Endothelial cell of umbilical vein (primary cell): ENCODE data around the gene RAB3GAP2. TPM values are rescaled to one million over a fixed set of nuclear protein-coding genes. Genes with fewer than 3 reads are reported as not detected.
A peak's percentile ranks its signal among the peaks of the same experiment; 100 is the strongest.

Source experiments
- BruUV-seq: library from RNA; stranded (reverse); fragments of 400-500 nt; replicated peaks from 2 replicates; lab custom pipeline; 2021; lab: Mats Ljungman, UMichigan
- CTCF ChIA-PET: fragments of 300-600, 350-600 bp; sonication (Branson Sonifier 250); formaldehyde crosslinking; loops from one replicate; lab custom pipeline; 2021; ENCODE audit warnings: antibody characterized with exemption, inconsistent platforms; lab: Charles Lee
- POLR2A ChIA-PET: fragments of 300-600, 350-600 bp; sonication (Branson Sonifier 250); formaldehyde crosslinking; loops from one replicate; lab custom pipeline; 2021; ENCODE audit warnings: antibody characterized with exemption, inconsistent platforms; lab: Charles Lee
- DNase-seq: peaks from one replicate; pipeline ENCODE4 v3.0.0-alpha.2; 2011; ENCODE audit warnings: low read depth, low spot score
- FAIRE-seq: peaks from 2 replicates; lab custom pipeline; 2011; peaks lifted over from hg19 to GRCh38; lab: Jason Lieb, UNC
- H2AFZ ChIP-seq: 2 replicates; pipeline ENCODE4 v1.6.0; 2012; ENCODE audit warnings: low read depth, low read length, control low read depth, inconsistent platforms
- H3K27ac ChIP-seq: 2 replicates; pipeline ENCODE4 v1.5.1; 2011; ENCODE audit warnings: low read depth, mild to moderate bottlenecking, control low read depth, low read length, moderate library complexity; ENCODE audit not compliant: insufficient read depth
- H3K27me3 ChIP-seq, 2 experiments: 2 replicates each; pipeline versions ENCODE4 v1.6.0 to v1.6.1; 2011; ENCODE audit warnings: low read length in 2 of 2, mixed read lengths in 1 of 2; ENCODE audit not compliant: control insufficient read depth in 2 of 2, insufficient read depth in 2 of 2
- H3K36me3 ChIP-seq, 2 experiments: 2 replicates in 1 of 2; 3 replicates in 1 of 2; pipeline ENCODE4 v1.5.1; 2011; ENCODE audit warnings: low read length in 2 of 2, mild to moderate bottlenecking in 1 of 2, moderate library complexity in 1 of 2; ENCODE audit not compliant: control insufficient read depth in 2 of 2, insufficient read depth in 2 of 2; ENCODE audit errors: extremely low read depth in 1 of 2
- H3K4me1 ChIP-seq: 3 replicates; pipeline ENCODE4 v1.5.1; 2011; ENCODE audit warnings: mild to moderate bottlenecking, low read length; ENCODE audit not compliant: control insufficient read depth, insufficient read depth; ENCODE audit errors: extremely low read depth
- H3K4me2 ChIP-seq: 2 replicates; pipeline ENCODE4 v1.6.1; 2011; ENCODE audit warnings: low read length, control low read depth, mixed read lengths; ENCODE audit not compliant: insufficient read depth
- H3K4me3 ChIP-seq, 3 experiments: fragments of 200-600 bp in 1 of 3; sonication (generic), shearing (Covaris generic) in 1 of 3; replicated peaks in 1 of 3; 2 replicates each; pipeline ENCODE4 v1.5.1; 2011 to 2016; ENCODE audit warnings: control low read depth in 3 of 3, low read length in 3 of 3, mild to moderate bottlenecking in 2 of 3, inconsistent platforms in 1 of 3, low read depth in 1 of 3, moderate library complexity in 1 of 3; ENCODE audit not compliant: insufficient read depth in 1 of 3
- H3K79me2 ChIP-seq: 2 replicates; pipeline ENCODE4 v1.6.0; 2012; ENCODE audit warnings: low read length, inconsistent platforms; ENCODE audit not compliant: control insufficient read depth, insufficient read depth
- H3K9ac ChIP-seq: replicated peaks from 2 replicates; pipeline ENCODE3; 2011; ENCODE audit warnings: low read length, control low read depth; ENCODE audit not compliant: insufficient read depth; ENCODE audit errors: extremely low read depth
- H3K9me1 ChIP-seq: replicated peaks from 3 replicates; pipeline ENCODE4 v1.6.0; 2011; ENCODE audit warnings: mild to moderate bottlenecking, low read length; ENCODE audit not compliant: control insufficient read depth, insufficient read depth; ENCODE audit errors: extremely low read depth
- H3K9me3 ChIP-seq: replicated peaks from 2 replicates; pipeline ENCODE4 v1.5.1; 2012; ENCODE audit warnings: low read length, inconsistent platforms; ENCODE audit not compliant: control insufficient read depth, insufficient read depth
- H4K20me1 ChIP-seq: replicated peaks from 2 replicates; pipeline ENCODE3; 2011; ENCODE audit warnings: mild to moderate bottlenecking, low read length; ENCODE audit not compliant: control insufficient read depth, insufficient read depth; ENCODE audit errors: extremely low read depth
- CTCF ChIP-seq, 2 donors: IDR thresholded peaks; 1 replicate in 1 of 2; 2 replicates in 1 of 2; pipeline ENCODE4 v1.5.1; 2011; ENCODE audit warnings: low read length in 2 of 2, mild to moderate bottlenecking in 2 of 2, moderate library complexity in 2 of 2, control low read depth in 1 of 2, inconsistent platforms in 1 of 2, low read depth in 1 of 2; ENCODE audit not compliant: insufficient read depth in 1 of 2; ENCODE audit errors: extremely low read depth in 1 of 2
- EZH2 ChIP-seq: IDR thresholded peaks from 2 replicates; pipeline ENCODE4 v1.6.1; 2012; ENCODE audit warnings: borderline replicate concordance, low read depth, mild to moderate bottlenecking, moderate library complexity, low read length, inconsistent platforms; ENCODE audit not compliant: severe bottlenecking
- FOS ChIP-seq: IDR thresholded peaks from 2 replicates; pipeline ENCODE4 v1.6.1; 2011; ENCODE audit warnings: mild to moderate bottlenecking, low read length, moderate library complexity, borderline replicate concordance; ENCODE audit not compliant: insufficient read depth
- GATA2 ChIP-seq: IDR thresholded peaks from 2 replicates; pipeline ENCODE4 v1.7.0; 2011; ENCODE audit warnings: low read depth, mild to moderate bottlenecking, moderate library complexity, mixed read lengths, low read length; ENCODE audit not compliant: insufficient read length, insufficient read depth
- JUN ChIP-seq: IDR thresholded peaks from 2 replicates; pipeline ENCODE4 v1.6.1; 2011; ENCODE audit warnings: borderline replicate concordance, low read depth; ENCODE audit not compliant: insufficient read length, insufficient read depth
- MAX ChIP-seq: IDR thresholded peaks from 2 replicates; pipeline ENCODE4 v1.6.1; 2011; ENCODE audit not compliant: insufficient read depth, insufficient read length
- MYC ChIP-seq: IDR thresholded peaks from one replicate; pipeline ENCODE4 v1.6.1; 2011; ENCODE audit warnings: mild to moderate bottlenecking, low read depth, low read length
- POLR2A ChIP-seq: IDR thresholded peaks from 2 replicates; pipeline ENCODE4 v1.6.1; 2012; ENCODE audit warnings: low read depth, mild to moderate bottlenecking, control low read depth, low read length
- POLR2AphosphoS5 ChIP-seq: IDR thresholded peaks from 2 replicates; pipeline ENCODE4 v1.6.1; 2012; ENCODE audit warnings: low read depth, mild to moderate bottlenecking, control low read depth, low read length, moderate library complexity; ENCODE audit not compliant: insufficient read depth
- dilution Hi-C: fragments of 300-500 bp; cut with MboI; formaldehyde crosslinking; loops from one replicate; pipeline ENCODE4 v1.15.0; 2019; ENCODE audit warnings: low sequenced_read_pairs; ENCODE audit not compliant: extremely low pct_ligation_motif_present
- intact Hi-C: fragments of 100-400 bp; cut with micrococcal nuclease; formaldehyde crosslinking; loops from one replicate; pipeline ENCODE4 v1.10.0; 2022
- polyA plus RNA-seq, 4 experiments: library from polyadenylated mRNA; depleted of rRNA in 3 of 4; stranded (reverse) in 3 of 4; unstranded in 1 of 4; fragments of >200 nt; gene quantifications; 2 replicates each; pipeline versions ENCODE4 v1.2.1 to v1.2.3, GENCODE V29; 2011 to 2012; ENCODE audit warnings: missing spikeins in 1 of 4
- total RNA-seq: library from RNA; stranded (reverse); gene quantifications from 2 replicates; pipeline ENCODE4 v1.2.3, GENCODE V29; 2021

The RAB3GAP2 gene
- total and polyA plus RNA-seq, 2 donors (not counting 3 experiments of a cell fraction or from before 2014, with no cell fraction given): 11.1 to 37.4 TPM

DNA sequence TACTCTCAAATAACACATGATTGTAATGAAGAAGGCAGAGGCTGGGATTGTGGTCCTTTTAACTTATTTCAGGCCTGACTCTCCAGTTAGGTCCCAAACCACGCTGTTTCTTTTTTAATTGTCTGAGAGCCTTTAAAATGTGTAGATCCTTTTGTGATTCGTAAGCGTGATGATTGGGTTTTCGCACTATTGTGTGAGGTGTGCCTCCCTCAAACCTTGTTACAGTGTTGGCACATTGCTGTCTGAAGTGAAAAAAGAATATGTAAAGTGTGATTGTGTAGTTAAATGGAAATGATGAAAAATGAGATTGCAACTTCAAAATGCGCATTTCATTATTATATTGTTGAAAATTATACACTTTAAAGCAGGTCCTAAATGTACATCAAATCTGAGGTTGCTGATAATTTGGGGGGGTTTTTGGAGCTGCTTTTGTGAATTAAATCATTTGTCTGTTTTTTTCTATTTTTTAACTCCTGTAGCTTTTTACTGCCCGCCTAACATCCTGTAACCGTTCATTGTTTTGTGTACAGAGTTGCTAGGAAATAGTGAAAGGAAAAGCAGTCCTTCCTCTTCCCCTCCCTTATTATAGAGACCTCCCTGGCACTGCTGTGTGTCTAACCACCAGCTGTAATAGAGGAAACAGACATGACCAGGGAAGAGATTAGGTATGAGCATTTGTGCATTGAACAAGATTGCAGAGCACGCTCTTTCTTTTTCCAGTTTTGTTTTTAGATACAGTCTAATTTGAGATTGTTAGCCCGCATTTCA lies 135.1 kb downstream of the RAB3GAP2 start:
- dilution Hi-C loops: no loop called here

More for the DNA sequence above, 135.1 kb downstream of the RAB3GAP2 start:
- peak overlapping the region; percentile 89 for H3K27ac ChIP-seq
- TF ChIP-seq EZH2: no peak
- TF ChIP-seq CTCF (IDR thresholded peaks at IDR 0.05; ENCODE audit: extremely low read depth in 1 of 2, insufficient read depth in 1 of 2, low read depth in 1 of 2, low read length in 2 of 2): no peak
- no peak for TF ChIP-seq POLR2A
- no peak for TF ChIP-seq FOS
- TF ChIP-seq GATA2: no peak
- TF ChIP-seq POLR2AphosphoS5: no peak
- no peak for TF ChIP-seq JUN
- no peak for TF ChIP-seq MYC
- no peak for TF ChIP-seq MAX
- intact Hi-C loops: loop anchor here (1.0 to 2.0 kb wide), 2 partner anchors 20 to 43 kb away; partner anchors contain the start of gene IARS2
- POLR2A ChIA-PET: no interaction called here
- H3K9ac ChIP-seq: peak overlapping the region; percentile 68
- no peaks in the 10 kb centered on the region for H3K9me3 ChIP-seq
- CTCF ChIA-PET: interaction anchor here (0.7 to 3.5 kb wide), 9 partner anchors 10 to 151 kb away, joined by 3 to 23 read pairs (median 3); no protein-coding TSS in a partner anchor
- no peaks in the 10 kb centered on the region for H3K9me1 ChIP-seq
- H3K4me1 ChIP-seq: peaks cover 7% of the 10 kb centered on the region
- no peak overlapping the region for H2AFZ ChIP-seq
- DNase-seq (peak; percentile 94), FAIRE-seq (peak; percentile 83)
- no peaks in the 10 kb centered on the region for H3K79me2 ChIP-seq
- peak overlapping the region; percentile 39 for H3K4me2 ChIP-seq
- H3K4me3 ChIP-seq: peak overlapping the region in 1 of 3 experiments; percentile 16
- H3K27me3 ChIP-seq: no peaks in the 10 kb centered on the region
- no peaks in the 10 kb centered on the region for H4K20me1 ChIP-seq
- peaks cover 5 to 7% of the 10 kb centered on the region in 2 experiments for H3K36me3 ChIP-seq
- BruUV-seq: no TSS peak
